ENCODE data around the gene COL23A1. TPM values are rescaled to one million over a fixed set of nuclear protein-coding genes. Genes with fewer than 3 reads are reported as not detected.

COL23A1 gene
- total and polyA plus RNA-seq, 2 experiments from 2014 or later, result 1.1 to 5.1 TPM

DNA sequence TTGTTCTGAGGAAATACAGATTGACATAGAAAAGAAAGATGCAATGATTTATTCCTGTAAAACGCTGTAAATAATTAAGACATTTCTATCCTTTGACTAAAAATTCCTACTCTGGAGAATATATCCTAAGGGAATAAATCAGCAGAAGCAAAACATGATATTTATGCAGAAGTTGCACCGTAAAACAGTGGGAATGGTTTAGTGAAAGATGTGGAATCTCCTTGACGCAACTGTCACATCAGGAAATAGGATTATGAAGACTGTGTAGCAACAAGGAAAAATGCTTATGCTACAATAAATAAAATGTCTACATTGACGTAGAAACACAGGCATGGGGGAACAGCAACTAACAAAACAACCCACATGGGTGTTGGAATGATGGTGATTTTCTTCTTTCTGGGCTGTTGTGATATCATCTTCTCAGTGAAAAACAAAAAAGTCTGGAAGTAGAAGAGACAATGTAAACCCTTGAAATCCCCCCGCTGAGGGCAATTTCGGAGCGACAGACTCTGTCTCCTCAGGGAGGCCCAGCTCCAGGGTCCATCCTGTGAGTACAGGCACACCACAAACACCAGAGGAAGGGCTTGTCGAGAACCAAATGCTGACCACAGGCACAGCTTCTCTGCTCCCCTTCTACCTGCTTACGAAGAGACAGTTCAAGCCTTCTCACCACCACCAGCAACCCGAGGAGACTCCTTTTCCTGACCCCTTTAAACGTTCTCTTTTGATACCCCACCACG, 25.2 kb downstream of the COL23A1 start:
- TF ChIP-seq EZH2 (IDR thresholded peaks at IDR 0.05; ENCODE audit: borderline replicate concordance) (no peak), EZH2phosphoT487 (IDR thresholded peaks at IDR 0.05; ENCODE audit: low read depth, severe bottlenecking, unreplicated experiment) (no peak)
- TF ChIP-seq, protein P1, sequence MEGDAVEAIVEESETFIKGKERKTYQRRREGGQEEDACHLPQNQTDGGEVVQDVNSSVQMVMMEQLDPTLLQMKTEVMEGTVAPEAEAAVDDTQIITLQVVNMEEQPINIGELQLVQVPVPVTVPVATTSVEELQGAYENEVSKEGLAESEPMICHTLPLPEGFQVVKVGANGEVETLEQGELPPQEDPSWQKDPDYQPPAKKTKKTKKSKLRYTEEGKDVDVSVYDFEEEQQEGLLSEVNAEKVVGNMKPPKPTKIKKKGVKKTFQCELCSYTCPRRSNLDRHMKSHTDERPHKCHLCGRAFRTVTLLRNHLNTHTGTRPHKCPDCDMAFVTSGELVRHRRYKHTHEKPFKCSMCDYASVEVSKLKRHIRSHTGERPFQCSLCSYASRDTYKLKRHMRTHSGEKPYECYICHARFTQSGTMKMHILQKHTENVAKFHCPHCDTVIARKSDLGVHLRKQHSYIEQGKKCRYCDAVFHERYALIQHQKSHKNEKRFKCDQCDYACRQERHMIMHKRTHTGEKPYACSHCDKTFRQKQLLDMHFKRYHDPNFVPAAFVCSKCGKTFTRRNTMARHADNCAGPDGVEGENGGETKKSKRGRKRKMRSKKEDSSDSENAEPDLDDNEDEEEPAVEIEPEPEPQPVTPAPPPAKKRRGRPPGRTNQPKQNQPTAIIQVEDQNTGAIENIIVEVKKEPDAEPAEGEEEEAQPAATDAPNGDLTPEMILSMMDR (IDR thresholded peaks at IDR 0.05; ENCODE audit: poor library complexity), result no peak
- no peaks in the 10 kb centered on the region for H3K27me3 ChIP-seq
- peak overlapping the region; percentile 24 for H2AFZ ChIP-seq
- H3K4me3 ChIP-seq, result no peak overlapping the region
- no peaks in the 10 kb centered on the region for H3K9me3 ChIP-seq (ENCODE audit: low read depth)
- H3K4me1 ChIP-seq (ENCODE audit: insufficient read depth), result peaks cover 16% of the 10 kb centered on the region
- peak overlapping the region; percentile 54 for H3K4me2 ChIP-seq
- WGBS (ENCODE audit: low lambda C conversion rate, missing lambda C conversion rate), result 29% methylated on average over 12 of the region's 12 CpGs
- peak overlapping the region; percentile 42 for H3K27ac ChIP-seq
- no peaks in the 10 kb centered on the region for H3K36me3 ChIP-seq (replicated peaks; ENCODE audit: insufficient read depth, low read depth)
- no peaks in the 10 kb centered on the region for H4K20me1 ChIP-seq (ENCODE audit: insufficient read depth, poor library complexity, severe bottlenecking)
- no peaks in the 10 kb centered on the region for H3K79me2 ChIP-seq
- no peaks in the 10 kb centered on the region for H3K9me2 ChIP-seq (replicated peaks; ENCODE audit: insufficient read depth)
- DNase-seq (ENCODE audit: low spot score), result no peak

DNA sequence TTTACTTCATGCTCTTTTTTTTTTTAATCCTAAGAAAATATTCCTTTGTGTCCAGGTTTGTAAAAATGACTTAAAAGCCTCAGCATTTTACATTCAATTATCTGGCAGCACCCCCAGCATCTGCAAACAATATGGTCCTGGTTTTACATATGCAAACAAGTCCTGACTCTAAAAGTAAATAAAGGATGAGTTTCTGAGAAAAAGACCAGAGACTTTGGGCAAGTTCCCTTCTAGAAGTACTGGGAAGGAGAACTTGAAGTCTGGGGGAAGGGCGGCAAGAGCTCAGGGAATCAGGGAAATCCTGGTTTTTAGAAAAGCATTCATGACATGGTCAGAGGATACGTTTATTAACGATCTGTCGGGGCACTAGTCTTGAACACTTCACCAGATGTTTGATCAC, 25.8 kb downstream of the COL23A1 start:
- TF ChIP-seq EZH2phosphoT487 (IDR thresholded peaks at IDR 0.05; ENCODE audit: low read depth, severe bottlenecking, unreplicated experiment) (no peak), EZH2 (IDR thresholded peaks at IDR 0.05; ENCODE audit: borderline replicate concordance) (no peak)
- TF ChIP-seq, protein P1 (IDR thresholded peaks at IDR 0.05; ENCODE audit: poor library complexity), result no peak
- no peak for DNase-seq (ENCODE audit: low spot score)
- H3K27me3 ChIP-seq, result no peaks in the 10 kb centered on the region
- H2AFZ ChIP-seq, result no peak overlapping the region
- H3K9me3 ChIP-seq (ENCODE audit: low read depth), result no peaks in the 10 kb centered on the region
- no peaks in the 10 kb centered on the region for H3K9me2 ChIP-seq (replicated peaks; ENCODE audit: insufficient read depth)
- peaks cover 16% of the 10 kb centered on the region for H3K4me1 ChIP-seq (ENCODE audit: insufficient read depth)
- peak overlapping the region; percentile 54 for H3K4me2 ChIP-seq
- H3K27ac ChIP-seq, result peak overlapping the region; percentile 42
- no peaks in the 10 kb centered on the region for H4K20me1 ChIP-seq (ENCODE audit: insufficient read depth, poor library complexity, severe bottlenecking)
- H3K36me3 ChIP-seq (replicated peaks; ENCODE audit: insufficient read depth, low read depth), result no peaks in the 10 kb centered on the region
- 6% methylated on average over 4 of the region's 4 CpGs for WGBS (ENCODE audit: low lambda C conversion rate, missing lambda C conversion rate)
- no peaks in the 10 kb centered on the region for H3K79me2 ChIP-seq
- H3K4me3 ChIP-seq, result no peak overlapping the region

DNA sequence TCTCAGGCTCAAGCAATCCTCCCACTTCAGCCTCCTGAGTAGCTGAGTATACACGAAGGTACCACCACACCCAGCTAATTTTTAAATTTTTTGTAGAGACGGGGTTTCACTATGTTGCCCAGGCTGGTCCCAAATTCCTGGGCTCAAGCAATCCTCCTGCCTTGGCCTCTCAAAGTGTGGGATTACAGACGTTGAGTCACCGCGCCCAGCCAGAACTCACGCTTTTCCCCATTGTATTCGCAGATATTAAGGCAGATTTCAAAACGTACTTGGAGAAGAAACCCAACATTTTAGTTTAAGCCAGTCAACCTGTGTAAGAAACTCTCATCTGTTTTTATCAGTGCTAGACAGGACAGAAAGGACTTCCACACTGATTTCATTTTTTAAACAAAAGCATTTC, 26.6 kb downstream of the COL23A1 start:
- no peak for DNase-seq (ENCODE audit: low spot score)
- no peaks in the 10 kb centered on the region for H3K9me2 ChIP-seq (replicated peaks; ENCODE audit: insufficient read depth)
- H3K4me3 ChIP-seq, result no peak overlapping the region
- H2AFZ ChIP-seq, result no peak overlapping the region
- no peaks in the 10 kb centered on the region for H3K9me3 ChIP-seq (ENCODE audit: low read depth)
- H3K27me3 ChIP-seq, result no peaks in the 10 kb centered on the region
- H3K27ac ChIP-seq, result no peak overlapping the region
- peaks cover 16% of the 10 kb centered on the region for H3K4me1 ChIP-seq (ENCODE audit: insufficient read depth)
- no peaks in the 10 kb centered on the region for H3K36me3 ChIP-seq (replicated peaks; ENCODE audit: insufficient read depth, low read depth)
- H4K20me1 ChIP-seq (ENCODE audit: insufficient read depth, poor library complexity, severe bottlenecking), result no peaks in the 10 kb centered on the region
- TF ChIP-seq, protein P1 (IDR thresholded peaks at IDR 0.05; ENCODE audit: poor library complexity), result no peak
- TF ChIP-seq EZH2 (IDR thresholded peaks at IDR 0.05; ENCODE audit: borderline replicate concordance) (no peak), EZH2phosphoT487 (IDR thresholded peaks at IDR 0.05; ENCODE audit: low read depth, severe bottlenecking, unreplicated experiment) (no peak)
- WGBS (ENCODE audit: low lambda C conversion rate, missing lambda C conversion rate), result 61% methylated on average over 8 of the region's 8 CpGs
- peak overlapping the region; percentile 54 for H3K4me2 ChIP-seq
- no peaks in the 10 kb centered on the region for H3K79me2 ChIP-seq

All from hepatocyte (in vitro differentiated cells).